Astrocyte of the spinal cord (primary cell): ENCODE results near the gene TMPRSS13.

Experiments
- DNase-seq: peaks from one replicate; pipeline ENCODE4 v3.0.0; 2011; ENCODE audit warnings: low read depth, low spot score
- H3K4me3 ChIP-seq: 2 replicates; pipeline ENCODE4 v1.5.1; 2011; ENCODE audit warnings: low read depth, mild to moderate bottlenecking, low read length, moderate library complexity
- in situ Hi-C: cut with HindIII; loops from 2 replicates; pipeline ENCODE4 v1.10.0; 2017; ENCODE audit warnings: low sequenced_read_pairs
- TF ChIP-seq, protein P1 (sequence below): IDR thresholded peaks from 2 replicates; pipeline ENCODE4 v1.5.1; 2012; ENCODE audit warnings: low read depth, mild to moderate bottlenecking, low read length, inconsistent platforms

The TMPRSS13 gene

DNA sequence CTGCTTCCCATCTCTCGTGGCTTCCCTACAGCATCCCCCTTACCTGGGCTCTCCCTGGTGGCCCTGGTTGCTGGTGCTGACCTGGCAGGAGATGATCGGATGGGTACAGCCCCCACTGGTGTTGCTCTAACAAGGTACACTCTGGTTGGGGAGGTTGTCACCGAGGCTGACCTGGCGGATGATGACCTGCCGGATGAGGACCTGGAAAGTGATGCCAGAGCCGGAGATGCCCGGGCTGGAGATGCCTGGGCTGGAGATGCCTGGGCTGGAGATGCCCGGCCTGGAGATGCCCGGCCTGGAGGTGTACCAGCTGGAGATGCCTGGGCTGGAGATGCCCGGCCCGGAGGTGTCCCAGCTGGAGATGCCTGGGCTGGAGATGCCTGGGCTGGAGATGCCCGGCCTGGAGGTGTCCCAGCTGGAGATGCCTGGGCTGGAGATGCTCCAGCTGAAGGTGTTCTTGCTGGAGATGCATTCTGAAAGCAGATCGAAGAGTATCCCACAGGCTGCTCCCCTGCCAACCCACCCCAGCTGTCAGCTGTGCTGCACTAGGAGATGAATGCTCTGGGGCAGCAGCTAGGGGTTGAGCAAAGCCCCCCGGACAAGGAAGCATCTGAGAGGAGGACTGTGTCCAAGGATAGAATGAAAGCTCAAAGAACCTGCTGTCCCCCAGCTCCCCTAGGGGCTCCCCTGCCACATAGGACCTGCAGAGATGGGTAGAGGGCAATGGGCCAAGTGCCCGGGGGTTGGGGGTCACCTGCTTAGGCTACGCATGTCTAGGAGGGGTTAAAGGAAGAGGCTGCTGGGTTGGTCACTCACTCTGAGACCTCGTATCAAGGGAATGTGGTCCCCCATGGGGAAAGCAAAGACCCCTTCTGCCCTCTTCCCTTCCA lies 10.6 kb downstream of the TMPRSS13 start:
- TF ChIP-seq, protein P1, sequence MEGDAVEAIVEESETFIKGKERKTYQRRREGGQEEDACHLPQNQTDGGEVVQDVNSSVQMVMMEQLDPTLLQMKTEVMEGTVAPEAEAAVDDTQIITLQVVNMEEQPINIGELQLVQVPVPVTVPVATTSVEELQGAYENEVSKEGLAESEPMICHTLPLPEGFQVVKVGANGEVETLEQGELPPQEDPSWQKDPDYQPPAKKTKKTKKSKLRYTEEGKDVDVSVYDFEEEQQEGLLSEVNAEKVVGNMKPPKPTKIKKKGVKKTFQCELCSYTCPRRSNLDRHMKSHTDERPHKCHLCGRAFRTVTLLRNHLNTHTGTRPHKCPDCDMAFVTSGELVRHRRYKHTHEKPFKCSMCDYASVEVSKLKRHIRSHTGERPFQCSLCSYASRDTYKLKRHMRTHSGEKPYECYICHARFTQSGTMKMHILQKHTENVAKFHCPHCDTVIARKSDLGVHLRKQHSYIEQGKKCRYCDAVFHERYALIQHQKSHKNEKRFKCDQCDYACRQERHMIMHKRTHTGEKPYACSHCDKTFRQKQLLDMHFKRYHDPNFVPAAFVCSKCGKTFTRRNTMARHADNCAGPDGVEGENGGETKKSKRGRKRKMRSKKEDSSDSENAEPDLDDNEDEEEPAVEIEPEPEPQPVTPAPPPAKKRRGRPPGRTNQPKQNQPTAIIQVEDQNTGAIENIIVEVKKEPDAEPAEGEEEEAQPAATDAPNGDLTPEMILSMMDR, result no peak
- DNase-seq, result no peak
- no peak overlapping the region for H3K4me3 ChIP-seq
- in situ Hi-C loops, result no loop called here

DNA sequence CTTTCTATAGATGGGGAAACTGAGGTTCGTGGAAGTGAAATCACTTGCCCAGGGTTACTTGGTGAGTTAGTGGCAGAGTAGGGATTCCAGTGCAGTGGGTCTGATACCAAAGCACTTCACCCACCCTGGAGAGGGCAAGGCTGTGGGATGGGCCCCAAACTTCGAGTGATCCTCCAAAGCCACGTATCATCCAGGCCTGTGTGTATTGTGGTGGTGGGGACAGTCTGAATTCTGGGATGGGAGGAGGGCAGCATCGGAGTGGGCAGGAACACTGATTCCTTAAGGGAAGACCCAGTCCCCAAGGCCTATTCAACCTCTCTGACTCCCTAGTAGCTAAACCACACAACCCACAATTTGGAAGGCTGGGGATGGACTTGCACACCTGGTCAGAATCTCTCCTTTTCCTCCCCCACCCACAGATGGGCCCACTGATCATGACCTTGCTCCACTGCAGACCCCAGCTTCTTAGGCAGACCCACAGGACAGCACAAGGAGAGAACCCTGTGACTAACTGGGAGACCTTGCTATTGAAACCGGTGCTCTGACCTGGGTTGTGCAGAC lies 11.5 kb downstream of the TMPRSS13 start:
- no peak for DNase-seq
- no peak overlapping the region for H3K4me3 ChIP-seq
- in situ Hi-C loops, result no loop called here
- TF ChIP-seq, protein P1, result no peak

DNA sequence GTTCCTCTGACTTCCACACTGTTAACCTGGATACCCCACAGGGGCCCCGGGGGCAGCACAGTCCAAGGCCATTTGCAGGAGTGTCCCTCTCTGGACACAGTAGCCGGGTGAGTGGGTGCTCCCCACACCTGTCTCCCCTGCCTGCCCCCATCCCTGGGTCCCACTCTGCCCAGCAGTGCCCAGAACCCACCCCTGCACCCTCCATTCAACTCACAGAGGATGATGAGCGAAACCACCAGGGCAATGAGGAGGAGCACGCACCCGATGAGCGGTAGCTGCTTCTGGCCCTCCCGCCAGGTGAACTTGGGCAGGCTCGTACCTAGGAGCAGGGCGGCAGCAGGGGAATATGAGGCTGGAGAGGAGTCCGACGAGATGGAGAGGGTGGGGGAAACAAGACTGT lies 12.2 kb downstream of the TMPRSS13 start:
- TF ChIP-seq, protein P1, result no peak
- no peak for DNase-seq
- no peak overlapping the region for H3K4me3 ChIP-seq
- in situ Hi-C loops, result no loop called here

DNA sequence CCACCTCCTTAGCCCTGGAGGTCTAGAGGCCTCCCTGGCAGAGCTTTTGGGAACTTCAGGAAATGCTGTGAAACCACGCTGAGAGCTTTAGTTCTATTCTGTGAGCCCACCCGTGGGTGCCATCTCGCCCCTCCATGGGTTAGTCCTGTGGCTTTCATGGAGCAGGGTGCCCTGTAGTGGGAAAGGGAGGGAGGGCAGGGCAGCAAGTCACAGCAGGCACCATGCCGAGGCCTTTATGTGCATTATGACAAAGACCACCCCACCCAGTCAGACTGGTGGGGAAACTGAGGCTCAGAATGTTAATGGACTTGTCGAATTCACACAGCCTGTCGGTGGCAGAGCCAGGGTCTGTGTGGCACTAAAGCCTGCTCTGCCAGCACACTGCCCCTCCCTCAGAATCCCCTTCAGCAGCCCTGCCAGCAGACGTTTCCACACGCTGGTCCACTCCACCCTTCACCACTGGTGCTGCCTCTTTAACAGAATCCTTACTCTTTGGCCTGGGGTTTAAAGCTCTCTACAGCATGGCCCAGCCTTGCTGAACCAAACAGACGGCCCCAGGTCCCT lies 13.4 kb downstream of the TMPRSS13 start:
- DNase-seq, result no peak
- TF ChIP-seq, protein P1, result no peak
- no peak overlapping the region for H3K4me3 ChIP-seq
- in situ Hi-C loops, result no loop called here

DNA sequence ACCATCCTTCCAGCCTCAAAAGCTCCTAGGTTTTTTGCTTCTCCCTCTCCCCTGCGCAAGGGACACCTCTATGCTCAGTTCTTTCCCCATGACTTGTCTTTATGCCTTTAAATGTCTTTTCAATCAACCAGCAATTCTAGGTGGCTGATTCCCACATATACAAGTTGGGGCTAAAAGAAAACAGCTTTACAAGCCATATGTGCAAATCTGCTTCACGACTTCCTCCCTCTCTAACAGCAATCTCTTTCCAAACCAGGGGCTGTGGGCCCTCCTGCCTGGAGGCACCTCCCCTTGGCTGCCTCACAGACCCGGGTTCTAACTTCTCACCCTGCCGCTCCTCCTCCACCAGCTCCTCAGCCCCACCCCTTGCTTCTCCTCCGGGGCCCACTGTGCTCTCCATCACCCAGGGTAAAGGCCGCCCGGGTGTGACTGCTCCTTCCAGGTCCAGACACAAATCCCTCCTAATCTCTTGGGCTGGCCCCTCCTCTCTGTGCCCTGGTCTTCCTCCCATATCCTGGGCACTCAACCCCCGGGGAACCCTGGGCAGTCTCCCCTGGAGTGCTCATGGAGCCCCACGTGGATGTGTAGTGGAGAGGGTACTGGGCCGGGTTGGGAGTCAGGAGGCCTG lies 14.1 kb downstream of the TMPRSS13 start:
- in situ Hi-C loops, result no loop called here
- TF ChIP-seq, protein P1, result no peak
- H3K4me3 ChIP-seq, result no peak overlapping the region
- DNase-seq, result no peak

DNA sequence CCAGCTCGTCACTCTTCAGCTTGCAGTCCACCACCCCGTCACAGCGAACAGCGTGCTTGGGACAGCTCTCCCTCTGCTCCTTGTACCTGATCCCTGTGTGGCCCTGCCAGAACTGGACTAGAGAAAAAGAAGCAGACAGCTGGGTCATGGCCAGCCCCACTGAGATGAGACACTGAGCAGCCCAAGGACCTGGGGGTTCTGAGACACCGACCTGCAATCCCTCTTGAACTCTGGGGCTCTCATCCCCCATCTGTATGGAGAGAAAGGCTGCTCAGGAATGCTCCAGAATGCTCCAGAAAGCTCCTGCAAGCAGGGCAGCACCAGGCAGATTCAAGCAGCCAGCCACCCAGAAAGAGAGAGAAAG lies 14.8 kb downstream of the TMPRSS13 start:
- TF ChIP-seq, protein P1, result no peak
- no peak for DNase-seq
- no peak overlapping the region for H3K4me3 ChIP-seq
- in situ Hi-C loops, result no loop called here
